H1 (cell line): Measurements from ENCODE around the gene CDC42EP1. TPM values are rescaled to one million over a fixed set of nuclear protein-coding genes. Genes with fewer than 3 reads are reported as not detected.

ENCODE experiments used
- CBX5 ChIP-seq: fragments of 300-800, 300-1000 bp; sonication (generic); IDR thresholded peaks from 2 replicates; pipeline ENCODE4 v1.7.1; 2016; ENCODE audit warnings: antibody characterized with exemption, low read length, low read depth
- CBX8 ChIP-seq: fragments of 300-800, 300-1000 bp; sonication (generic); IDR thresholded peaks from 2 replicates; pipeline ENCODE4 v1.7.1; 2016; ENCODE audit warnings: low read depth, low read length, borderline replicate concordance
- CHD1 ChIP-seq: IDR thresholded peaks from 2 replicates; pipeline ENCODE4 v1.6.1; 2012; ENCODE audit warnings: low read depth, low read length, improper control_type of control experiment
- EGR1 ChIP-seq: IDR thresholded peaks from 2 replicates; pipeline ENCODE4 v1.6.1; 2011; ENCODE audit warnings: low read depth, low read length, borderline replicate concordance
- GABPA ChIP-seq: IDR thresholded peaks from 2 replicates; pipeline ENCODE4 v1.6.1; 2011; ENCODE audit warnings: mild to moderate bottlenecking, low read length, moderate library complexity, borderline replicate concordance; ENCODE audit not compliant: insufficient read depth
- JUN ChIP-seq: IDR thresholded peaks from 2 replicates; pipeline ENCODE4 v1.6.1; 2011; ENCODE audit warnings: low read depth, mild to moderate bottlenecking, improper control_type of control experiment, low read length
- polyA plus RNA-seq, 7 experiments: library from polyadenylated mRNA; depleted of rRNA in 3 of 7; stranded (reverse) in 5 of 7; unstranded in 2 of 7; fragments of >200 nt in 5 of 7; fragments of 200-250 nt in 2 of 7; gene quantifications; 1 replicate in 5 of 7; 2 replicates in 1 of 7; 4 replicates in 1 of 7; pipeline versions ENCODE4 v1.2.1 to v1.2.3, GENCODE V29; 2011 to 2013; ENCODE audit warnings: missing spikeins in 2 of 7, mixed read lengths in 2 of 7
- total RNA-seq: library from RNA; stranded (reverse); fragmentation: NEBNext Ultra II Directional; extraction: Animal tissue kit (Norgen Biotek cat#: 25700); gene quantifications from 2 replicates; pipeline ENCODE4 v1.2.1, GENCODE V29; 2021

CDC42EP1 gene
- total and polyA plus RNA-seq, 2 of the 8 experiments (the other 6 are each of a cell fraction or from before 2014, with no cell fraction given), result 8.3 to 11.2 TPM

DNA sequence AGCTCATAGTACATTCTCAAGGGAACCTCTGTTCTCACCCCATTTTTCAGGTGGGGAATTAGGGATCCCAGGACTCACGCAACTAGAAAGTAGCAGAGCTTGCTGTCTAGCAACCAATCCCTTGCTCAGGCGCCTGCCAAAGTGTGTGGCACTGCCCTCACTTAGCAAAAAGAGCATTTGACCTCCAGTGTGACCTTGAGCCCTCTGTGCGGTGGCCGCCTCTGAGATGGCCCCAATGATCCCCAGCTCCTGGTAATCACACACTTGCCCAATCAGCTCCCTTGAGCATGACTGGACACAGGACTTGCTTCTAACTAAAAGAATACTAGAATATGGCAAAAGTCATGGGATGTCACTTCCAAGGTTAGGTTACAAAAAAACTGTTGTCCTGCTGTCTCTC, 22.2 kb downstream of the CDC42EP1 start (continued):
- TF ChIP-seq CBX5, result no peak
- TF ChIP-seq GABPA, result no peak
- no peak for TF ChIP-seq CHD1
- TF ChIP-seq CBX8, result no peak
- no peak for TF ChIP-seq EGR1
- TF ChIP-seq JUN, result no peak
